CD4-positive, alpha-beta T cell treated with Interleukin-15 for 4 hours (primary cell): Measurements from ENCODE around the gene SEMA3D.

Experiments used
- DNase-seq: peaks from one replicate; pipeline ENCODE4 v3.0.0-alpha.2; 2020; ENCODE audit warnings: low spot score

Gene SEMA3D

DNA sequence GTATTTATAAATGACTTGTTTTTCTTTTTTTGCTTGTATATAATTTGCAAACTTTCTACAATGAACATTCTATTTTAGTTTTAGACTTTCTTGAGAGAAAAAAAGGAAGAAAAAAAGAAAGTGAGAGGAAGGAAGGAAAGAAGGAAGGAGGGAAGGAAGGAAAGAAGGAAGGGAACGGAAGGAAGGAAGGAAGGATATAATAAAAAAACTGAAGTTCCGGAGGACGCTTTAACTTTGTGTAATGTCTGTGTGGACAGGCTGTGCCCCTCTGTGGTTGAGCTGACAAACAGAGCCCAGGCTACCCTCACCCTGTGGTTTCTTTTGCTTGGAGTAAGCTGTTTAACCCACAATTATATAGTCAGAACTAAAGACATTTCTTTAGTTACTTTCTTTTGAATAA, 108.7 kb downstream of the SEMA3D start:
- no peak for DNase-seq

DNA sequence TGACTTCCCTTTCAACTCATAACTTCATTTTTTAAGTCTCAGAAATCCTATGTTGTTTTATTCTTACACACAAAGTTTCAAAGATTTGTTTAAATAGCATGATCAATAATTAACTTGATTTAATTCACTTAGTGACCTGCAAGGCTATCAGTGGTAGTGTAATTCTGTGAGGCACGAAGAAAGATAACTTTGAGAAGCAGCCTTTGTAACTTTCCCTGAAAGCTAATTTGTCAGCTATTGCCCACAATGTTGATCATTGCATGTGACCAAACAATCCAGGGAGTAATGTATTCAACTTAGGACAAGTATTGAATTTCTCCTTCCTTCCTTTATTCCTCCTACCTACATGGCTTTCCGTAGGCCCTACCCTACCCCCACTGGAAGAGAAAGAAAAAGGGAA, 111.0 kb downstream of the SEMA3D start:
- DNase-seq = no peak

DNA sequence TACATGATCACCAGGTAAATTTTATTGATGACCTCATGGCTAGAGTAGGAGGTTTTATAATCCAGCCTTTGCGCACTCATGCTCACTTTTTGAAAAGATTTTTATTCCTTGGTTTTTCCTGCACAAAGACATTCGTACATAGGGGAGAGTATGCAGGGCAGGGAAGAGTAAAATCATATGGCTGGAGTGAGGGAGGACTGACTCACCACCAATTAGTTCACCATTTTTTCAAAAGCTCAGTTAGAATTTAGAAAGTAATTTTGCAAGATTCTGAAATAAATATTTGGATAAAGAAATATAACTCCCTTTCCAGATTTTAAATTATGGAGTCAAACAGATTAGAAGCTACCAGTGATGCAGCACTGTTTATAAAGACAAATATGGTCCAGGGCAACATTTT, 111.9 kb downstream of the SEMA3D start:
- DNase-seq = no peak

DNA sequence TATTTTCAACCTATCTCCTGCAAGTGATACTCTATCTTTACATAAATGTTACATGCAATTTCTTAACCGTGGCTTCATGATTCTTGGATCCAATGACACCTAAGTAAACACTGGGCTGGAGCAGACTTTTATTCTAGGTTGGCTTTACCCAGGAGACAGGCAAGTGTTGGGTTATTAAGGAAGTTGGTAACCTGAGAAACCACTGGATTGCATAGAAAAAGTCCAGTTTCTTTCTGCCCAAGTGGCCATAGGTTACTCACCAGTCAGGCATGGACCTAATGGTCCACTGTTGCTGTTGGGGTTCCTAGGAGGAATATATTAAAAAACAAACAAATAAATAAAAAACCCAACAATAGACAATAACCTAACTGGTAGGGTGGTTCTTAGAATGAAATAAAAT, 112.8 kb downstream of the SEMA3D start:
- no peak for DNase-seq

DNA sequence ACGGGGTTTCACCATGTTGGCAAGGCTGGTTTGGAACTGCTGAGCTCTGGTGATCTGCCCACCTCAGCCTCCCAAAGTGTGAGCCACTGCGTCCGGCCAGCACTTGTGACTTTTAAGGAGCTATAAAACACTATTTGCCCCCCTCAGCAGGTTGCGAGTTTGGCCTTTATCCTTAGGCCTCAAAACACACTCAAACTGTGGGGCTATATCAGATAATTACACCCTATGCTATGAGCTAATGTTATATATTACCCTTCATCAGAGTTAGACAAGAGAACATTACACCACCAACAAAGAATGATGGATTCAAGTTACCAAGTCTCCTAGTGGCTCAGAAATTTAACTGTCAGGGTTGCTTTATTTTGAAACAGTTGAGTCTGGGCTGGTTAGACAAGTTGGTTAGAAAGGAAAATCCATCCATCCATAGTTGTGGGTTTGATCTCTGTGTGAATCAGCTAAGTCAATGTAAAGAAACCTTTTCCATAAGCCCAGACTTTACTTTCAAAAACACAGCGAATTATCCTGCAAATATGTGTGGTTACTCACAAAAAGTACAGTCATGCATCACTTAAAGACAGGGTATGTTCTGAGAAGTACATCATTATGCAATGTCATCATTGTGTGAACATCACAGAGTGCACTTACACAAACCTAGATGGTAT, 115.8 kb downstream of the SEMA3D start:
- DNase-seq = no peak

DNA sequence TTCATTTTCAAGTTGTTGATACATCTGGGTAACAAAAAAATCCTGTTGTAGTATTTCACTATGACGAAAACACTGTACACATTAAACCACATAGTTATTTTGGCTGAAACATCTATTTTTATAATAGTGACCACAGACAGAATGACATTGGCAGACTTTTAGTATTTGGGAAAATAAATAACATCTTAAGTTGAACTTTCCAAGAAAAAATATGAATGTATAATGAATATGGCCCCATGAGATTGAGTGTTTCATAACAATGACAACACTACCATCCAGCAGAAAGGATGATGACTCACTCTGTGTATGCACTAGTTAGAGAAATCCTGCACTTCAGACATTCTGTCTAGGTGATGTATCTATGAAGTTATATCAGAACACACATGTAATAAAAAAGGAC, 118.1 kb downstream of the SEMA3D start:
- DNase-seq = no peak

DNA sequence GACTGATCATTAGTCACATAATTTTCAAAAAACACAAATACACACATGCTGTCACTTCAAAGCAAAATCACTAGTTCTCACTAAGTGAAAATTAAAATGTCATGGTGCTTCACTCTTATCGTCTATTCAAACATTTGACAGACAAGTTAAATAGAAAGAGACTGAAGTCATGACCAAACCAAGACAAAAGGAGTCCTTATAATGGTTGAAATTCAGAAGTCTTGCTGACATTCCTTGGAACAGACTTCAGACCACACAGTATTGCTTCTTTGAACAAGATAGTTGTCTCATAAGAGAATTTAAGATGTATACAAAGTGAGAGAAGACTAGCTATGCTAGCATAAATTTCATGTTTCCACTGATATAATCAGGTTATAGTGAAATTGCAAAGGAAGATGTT, 119.5 kb downstream of the SEMA3D start:
- no peak for DNase-seq

DNA sequence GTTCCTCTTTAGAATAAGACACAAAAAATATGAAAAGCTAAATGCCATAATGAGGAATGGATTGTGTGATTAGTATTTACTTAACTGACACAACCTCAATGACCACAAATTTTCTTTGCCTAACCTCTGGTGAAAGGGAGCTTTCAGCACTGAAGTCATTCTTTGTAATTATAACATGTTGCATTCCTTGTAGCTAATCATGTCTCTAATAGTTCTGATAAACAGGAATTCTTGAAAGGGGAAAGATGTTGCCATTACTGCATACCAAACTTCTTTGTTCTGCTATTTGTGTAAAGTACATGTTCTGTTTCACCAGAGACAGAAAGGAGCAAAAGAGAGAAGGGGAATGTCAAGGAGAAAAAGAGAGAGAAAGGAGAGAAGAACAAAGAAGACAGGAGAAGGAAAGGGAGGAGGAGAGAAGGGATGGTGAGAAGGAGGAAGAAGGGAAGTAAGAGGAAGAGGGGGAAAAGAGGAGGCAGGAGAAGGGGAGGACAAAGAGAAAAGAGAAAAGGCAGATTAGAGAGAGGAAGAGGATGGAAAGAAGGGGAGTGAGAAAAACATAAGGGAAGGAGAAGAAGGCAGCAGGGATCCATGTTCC, 120.9 kb downstream of the SEMA3D start:
- DNase-seq = no peak

DNA sequence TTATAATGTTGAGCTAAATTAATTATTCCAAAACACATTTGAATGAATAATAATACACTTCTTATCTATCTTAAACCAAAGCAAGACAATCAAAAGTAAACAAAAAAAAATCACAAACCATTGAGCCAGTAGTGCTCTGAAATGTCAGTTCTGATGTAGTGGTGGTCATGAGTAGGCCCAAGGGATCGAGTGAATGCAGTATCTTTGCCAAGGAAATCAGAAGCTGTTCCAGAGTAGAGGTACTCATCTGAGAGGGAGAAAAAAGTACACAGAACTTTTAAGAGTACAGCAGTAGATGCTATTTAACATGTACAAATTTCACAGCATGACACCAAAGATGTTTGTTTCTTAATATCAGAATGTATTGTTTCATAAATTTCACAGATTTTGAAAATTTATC, 121.5 kb downstream of the SEMA3D start:
- DNase-seq = no peak

DNA sequence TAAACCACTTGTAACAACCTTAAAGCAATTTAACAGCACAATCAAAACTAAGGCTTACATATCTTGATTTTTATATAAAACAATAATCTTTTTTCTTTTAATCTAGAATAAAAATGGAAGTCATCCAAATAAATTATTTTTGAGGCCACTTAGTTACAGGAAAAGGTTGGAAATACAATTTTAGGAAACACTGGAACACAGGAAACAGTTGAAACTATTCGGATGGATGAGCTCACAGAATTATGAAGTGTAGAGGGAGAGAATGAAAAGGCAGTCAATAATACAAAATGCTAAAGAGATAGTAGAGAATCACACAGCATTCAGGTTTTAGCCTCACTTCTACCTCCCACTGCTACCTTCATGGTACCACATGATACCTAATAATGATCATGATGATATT, 124.2 kb downstream of the SEMA3D start:
- no peak for DNase-seq

DNA sequence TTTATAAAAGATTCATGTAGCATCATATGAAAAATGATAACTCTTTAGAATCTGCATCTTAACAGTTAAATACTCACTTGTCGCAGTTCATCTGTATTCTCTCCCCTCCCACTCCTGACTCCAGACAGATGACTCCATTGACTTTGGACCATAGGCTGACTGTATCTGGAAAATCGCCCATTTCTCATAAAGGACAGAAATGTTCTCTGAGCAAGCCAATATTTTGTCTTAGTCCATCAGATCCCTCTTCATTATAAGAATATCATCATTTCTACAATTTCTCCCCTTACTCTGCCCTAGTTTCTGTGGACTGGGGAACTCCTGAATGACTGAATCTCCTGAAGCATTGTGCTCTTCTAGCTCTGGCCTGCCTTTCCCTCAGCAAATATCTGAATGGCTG, 125.4 kb downstream of the SEMA3D start:
- no peak for DNase-seq

DNA sequence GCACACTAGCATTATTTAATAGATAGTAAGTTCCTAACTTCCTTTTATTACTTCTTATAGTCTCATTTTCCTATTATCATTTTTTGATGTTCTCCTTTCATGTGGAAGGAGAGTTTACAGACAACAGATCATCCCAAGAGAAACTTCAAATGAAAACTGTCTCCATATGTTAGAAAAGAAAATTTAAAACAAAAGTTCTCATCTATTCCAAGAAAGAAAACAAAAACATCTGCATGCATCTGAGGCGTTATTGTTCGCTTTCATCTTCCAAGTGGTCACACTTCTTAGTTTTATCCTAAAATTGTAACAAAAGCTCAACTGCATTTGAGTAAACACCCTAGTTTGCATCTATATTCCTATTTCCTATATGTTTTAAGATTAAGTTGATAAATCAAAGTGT, 126.2 kb downstream of the SEMA3D start:
- no peak for DNase-seq

DNA sequence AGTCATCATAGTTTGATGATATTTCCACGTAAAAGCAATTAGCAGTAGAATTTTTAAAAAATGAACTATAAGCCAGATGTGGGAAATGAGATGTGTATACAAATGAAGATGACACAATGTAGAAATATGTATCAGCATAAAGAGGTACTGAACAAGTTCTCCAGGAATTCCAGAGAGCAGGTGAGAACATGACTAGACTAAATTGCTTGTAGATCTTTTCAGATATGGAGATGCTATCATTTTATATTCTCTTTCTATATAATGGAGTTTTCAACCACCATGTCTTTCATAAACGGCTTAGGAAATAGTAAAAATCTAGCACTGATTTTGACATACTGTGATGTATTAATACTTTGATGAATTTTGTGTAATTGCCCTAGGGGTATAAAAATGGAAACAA, 130.9 kb downstream of the SEMA3D start:
- DNase-seq = no peak

DNA sequence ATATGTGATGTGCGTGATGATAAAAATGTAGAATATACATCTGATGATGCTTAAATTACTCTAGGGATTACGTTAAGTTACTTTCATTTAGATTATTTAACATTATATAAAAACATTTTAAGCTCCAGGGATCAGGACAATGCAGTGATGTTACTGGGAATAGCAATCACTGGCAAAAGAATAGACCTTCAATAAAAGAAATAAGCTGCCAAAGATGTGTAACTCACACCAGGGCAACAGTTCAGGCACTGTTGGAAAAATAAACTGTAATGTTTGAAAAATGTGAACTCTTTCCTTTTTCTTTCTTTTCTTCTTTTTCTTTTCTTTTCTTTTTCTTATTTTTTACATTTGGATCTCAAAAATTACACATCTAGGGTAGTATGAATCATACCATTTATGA, 131.7 kb downstream of the SEMA3D start:
- no peak for DNase-seq

DNA sequence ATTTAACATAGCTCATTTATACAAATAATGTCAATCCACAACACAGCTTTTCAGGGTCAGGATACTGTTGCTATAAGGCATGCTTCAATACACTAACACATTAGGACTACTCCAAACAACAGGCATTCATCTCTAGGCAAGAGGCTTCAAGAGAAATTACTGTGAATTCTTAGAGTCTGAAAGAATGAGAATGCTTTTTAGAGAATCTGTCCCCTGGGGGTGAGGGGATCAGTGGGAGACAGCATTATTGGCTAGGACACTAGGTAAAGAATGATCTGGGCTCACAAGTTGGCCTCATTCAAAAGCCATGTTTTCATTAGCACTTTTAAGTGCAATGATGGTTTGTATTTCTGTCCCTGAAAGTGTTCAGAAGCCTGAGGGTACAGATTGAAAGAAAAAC, 132.6 kb downstream of the SEMA3D start:
- no peak for DNase-seq

DNA sequence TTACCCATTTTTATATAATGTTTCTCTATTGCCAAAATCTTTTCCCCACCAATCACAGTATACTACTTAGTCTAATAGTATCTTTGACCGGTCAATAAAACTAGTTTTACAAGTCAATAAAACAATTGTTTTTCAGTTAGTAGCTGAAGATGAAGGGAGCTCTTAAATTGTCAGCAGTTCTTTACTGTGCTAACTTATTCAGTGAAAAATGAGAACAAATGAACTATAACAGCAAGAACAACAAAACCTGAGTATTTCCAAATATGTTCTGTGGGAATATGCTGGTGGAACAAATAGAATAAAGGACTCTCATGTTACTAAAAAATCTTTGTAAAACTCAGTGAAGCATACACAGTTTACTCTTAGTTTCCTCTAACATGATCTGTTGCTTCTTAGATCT, 134.0 kb downstream of the SEMA3D start:
- DNase-seq = no peak

DNA sequence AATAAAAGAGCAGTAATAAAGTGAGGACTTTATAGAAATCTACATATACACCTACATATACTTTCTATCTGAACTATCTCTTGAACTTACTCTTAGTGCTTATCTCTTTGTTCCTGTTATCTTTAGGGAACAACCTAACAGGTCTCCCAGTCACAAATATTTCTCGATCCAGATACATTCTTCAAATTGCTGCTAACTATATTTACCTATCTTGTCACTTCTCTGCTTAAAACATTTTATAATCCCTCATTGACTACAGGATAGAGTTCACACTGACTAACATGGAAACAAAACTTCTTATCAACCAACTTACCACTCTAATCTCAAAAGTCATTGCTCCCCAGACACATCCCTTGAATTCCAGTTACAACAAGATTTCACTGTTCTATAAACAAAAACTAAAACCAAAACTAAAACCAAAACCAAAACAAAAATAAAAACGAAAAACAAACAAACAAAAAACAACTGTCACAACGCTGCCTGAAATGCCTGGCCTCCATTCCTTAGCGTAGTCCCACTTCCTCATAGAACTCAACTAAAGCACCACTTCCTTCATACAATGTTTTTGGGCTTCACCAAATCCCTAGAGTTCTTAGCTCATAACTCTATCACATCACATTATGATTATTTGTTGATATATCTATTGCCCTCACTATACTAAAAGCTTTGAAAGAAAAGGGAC, 134.7 kb downstream of the SEMA3D start:
- no peak for DNase-seq

DNA sequence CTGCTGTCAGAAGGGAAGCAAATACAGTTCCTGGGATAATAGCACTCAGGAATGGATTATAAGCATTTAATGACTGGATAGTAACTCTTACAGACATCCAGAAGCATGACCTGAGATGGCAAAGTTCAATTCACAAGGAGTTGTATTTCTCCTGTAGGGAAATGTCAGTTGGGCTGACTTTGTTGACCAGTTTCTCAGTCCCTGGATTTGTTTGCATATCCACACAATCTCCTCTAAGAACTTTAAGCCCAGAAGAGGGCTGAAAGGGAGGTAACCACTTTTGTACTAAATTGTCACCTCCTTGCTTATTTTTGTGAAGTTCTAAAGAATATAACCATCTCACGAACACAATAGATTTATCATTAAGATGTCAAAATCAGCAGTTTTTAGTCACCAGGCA, 140.3 kb downstream of the SEMA3D start:
- no peak for DNase-seq

DNA sequence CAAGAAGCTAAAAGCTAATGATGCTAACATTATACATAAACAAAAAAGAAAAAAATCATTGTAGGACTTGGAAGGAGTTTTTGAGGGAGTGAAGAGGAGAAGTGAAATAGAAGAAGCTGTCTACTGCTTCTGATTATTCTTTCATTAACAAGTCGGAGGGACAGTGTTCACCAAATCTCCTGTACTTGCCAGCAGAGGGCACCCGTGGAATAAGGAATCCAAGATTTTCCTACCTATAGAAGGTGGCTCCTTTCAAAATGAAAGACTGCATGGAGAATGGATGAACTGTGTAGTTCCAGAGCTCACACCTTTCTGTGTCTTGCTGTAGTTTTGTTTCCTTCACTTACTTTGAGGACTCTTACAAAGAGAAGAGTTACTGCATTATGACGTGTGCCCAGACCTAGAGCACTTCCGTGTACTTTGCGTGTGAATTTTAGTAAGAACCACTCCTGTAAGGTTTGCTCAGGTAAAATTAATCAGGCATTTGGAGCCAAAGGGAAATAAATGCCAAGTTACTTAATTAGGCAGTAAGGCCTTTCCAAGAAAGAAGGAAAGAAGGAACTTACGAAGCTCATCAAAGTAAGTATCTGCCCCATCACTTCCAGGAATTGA, 145.1 kb downstream of the SEMA3D start:
- no peak for DNase-seq

DNA sequence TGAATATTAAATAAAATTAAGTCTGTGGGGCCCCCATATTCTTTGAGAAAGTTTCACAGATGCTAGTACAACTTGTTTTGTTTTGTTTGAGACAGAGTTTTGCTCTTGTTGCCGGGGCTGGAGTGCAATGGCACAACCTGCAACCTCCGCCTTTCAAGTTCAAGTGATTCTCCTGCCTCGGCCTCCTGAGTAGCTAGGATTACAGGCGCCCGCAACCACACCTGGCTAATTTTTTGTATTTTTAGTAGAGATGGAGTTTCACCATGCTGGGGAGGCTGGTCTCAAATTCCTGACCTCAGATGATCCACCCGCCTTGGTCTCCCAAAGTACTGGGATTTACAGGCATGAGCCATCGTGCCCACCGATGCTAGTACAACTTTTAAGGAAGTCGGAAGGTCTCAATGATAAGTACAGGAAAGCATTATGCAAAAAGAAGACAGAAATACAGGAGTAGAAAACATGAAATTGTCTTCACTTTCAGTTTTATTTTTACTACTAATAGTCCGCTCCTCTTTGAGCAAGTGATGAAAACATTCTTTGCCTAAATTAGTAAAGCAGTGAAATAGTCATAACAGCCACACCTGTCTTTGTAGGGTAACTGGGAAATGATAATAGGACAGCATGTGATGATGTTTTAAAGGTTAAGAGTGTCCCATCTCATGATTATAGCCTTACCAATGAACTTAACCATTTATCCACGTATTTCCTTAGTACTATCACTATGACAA, 147.5 kb downstream of the SEMA3D start:
- DNase-seq = no peak

DNA sequence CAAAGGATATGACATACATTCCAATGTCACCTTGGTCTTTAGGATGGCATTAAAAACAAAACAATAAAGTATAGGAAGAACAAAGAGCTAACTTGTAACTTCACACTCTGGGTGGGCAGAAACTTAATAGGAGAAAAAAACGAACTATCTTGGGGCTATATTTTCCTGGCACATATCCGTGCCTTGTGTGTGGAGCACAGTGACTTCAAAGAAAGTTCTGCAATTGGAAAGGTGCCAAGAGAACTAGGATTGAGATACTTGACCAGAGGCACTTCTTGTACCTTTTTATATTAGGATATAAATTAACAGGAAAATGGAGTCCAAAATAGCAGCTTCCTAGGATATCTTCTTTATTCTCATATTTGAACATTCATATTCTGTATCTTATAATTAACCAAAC, 148.4 kb downstream of the SEMA3D start:
- no peak for DNase-seq

DNA sequence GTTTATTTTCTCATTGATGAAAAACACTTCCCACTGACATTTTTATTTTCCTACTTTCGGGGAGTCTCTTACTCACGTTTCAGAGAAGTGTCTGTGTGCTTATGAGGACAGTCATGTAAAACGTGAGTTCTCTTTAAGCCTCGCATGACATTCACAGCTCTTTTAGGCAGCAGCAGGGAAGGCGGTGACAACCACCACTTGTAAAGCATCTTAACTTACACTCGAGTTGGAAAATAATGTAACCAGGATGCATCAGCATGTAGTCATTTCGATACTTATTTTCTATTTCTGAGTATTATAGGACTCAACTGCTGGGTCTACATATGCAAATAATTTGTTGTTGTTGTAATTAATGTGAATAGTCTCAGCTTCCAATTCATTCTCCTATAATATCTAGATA, 153.6 kb downstream of the SEMA3D start:
- DNase-seq = no peak

DNA sequence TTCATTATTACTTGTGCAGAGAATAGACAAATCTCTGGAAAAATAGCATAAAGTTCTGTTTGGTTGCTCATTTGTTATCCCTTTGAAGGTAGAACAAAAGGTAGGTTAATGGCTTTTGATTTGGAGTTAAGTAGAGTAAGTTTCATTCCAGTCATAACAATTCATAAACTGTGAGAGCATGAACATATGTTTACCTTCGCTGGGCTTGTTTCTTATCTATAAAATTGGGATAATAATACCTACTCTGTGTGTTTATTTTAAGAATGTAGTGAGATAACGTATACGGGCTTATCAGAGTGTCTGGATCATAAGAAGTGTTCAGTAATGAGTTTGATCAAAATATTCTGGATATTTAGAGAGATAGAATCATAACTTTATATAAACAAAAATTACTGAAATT, 155.4 kb downstream of the SEMA3D start:
- DNase-seq = no peak
